K562 (cell line): ENCODE measurements around the gene TRIM34. TPM values are rescaled to one million over a fixed set of nuclear protein-coding genes. Genes with fewer than 3 reads are reported as not detected.

Source experiments
- ATAC-seq: fragments of 200-7000 bp; cut with Tn5 transposase; 3 replicates; pipeline ENCODE4 v1.9.1; 2020; ENCODE audit warnings: moderate library complexity
- BruUV-seq: library from RNA; stranded (reverse); fragments of 400-500 nt; replicated peaks from 2 replicates; lab custom pipeline; 2021; lab: Mats Ljungman, UMichigan
- CTCF ChIA-PET: fragments of 300-600 bp; formaldehyde crosslinking; extraction: SDS; loops from one replicate; lab custom pipeline; 2021; ENCODE audit warnings: low intra/inter-chr PET ratio; lab: Yijun Ruan, JAX
- POLR2A ChIA-PET: fragments of 300-600, 350-650 bp; sonication (Branson Sonifier 250); formaldehyde crosslinking; extraction: SDS; loops from one replicate; lab custom pipeline; 2021; ENCODE audit warnings: antibody characterized with exemption, inconsistent platforms; lab: Yijun Ruan, JAX
- DNase-seq, 4 experiments: peaks; one replicate each; pipeline versions ENCODE4 v3.0.0 to v3.0.0-alpha.2; 2011 to 2018; ENCODE audit warnings: low spot score in 3 of 4, mixed read lengths in 3 of 4; ENCODE audit errors: extremely low read depth in 1 of 4
- FAIRE-seq: peaks from 2 replicates; lab custom pipeline; 2011; peaks lifted over from hg19 to GRCh38; lab: Jason Lieb, UNC
- H2AFZ ChIP-seq: 2 replicates; pipeline ENCODE4 v1.6.0; 2011; ENCODE audit warnings: low read depth, low read length, control low read depth, inconsistent platforms
- H3K27ac ChIP-seq: fragments of 200-600 bp; 3 replicates; pipeline ENCODE4 v1.8.0; 2011; ENCODE audit warnings: low read depth, mild to moderate bottlenecking, control low read depth, inconsistent platforms, low read length, moderate library complexity, mixed read lengths; ENCODE audit errors: extremely low read depth
- H3K27me3 ChIP-seq, 2 experiments: fragments of 300-600 bp in 1 of 2; 2 replicates in 1 of 2; 3 replicates in 1 of 2; pipeline versions ENCODE4 v1.6.0 to v1.8.0; 2011; ENCODE audit warnings: inconsistent platforms in 2 of 2, low read length in 2 of 2, mild to moderate bottlenecking in 1 of 2, mixed read lengths in 1 of 2, moderate library complexity in 1 of 2; ENCODE audit not compliant: control insufficient read depth in 2 of 2, insufficient read depth in 2 of 2
- H3K36me3 ChIP-seq: fragments of 300-600 bp; 3 replicates; pipeline ENCODE4 v1.8.0; 2011; ENCODE audit warnings: mild to moderate bottlenecking, low read length, inconsistent platforms; ENCODE audit not compliant: control insufficient read depth, insufficient read depth
- H3K4me1 ChIP-seq, 2 experiments: fragments of 200-600 bp in 1 of 2; replicated peaks in 1 of 2; 2 replicates in 1 of 2; 3 replicates in 1 of 2; pipeline versions ENCODE4 v1.5.1 to v1.8.0; 2011; ENCODE audit warnings: inconsistent platforms in 2 of 2, low read length in 2 of 2, mild to moderate bottlenecking in 1 of 2, mixed read lengths in 1 of 2, moderate library complexity in 1 of 2; ENCODE audit not compliant: control insufficient read depth in 2 of 2, insufficient read depth in 2 of 2
- H3K4me2 ChIP-seq: 2 replicates; pipeline ENCODE4 v1.6.1; 2011; ENCODE audit warnings: low read length, control low read depth, inconsistent platforms, mixed read lengths; ENCODE audit not compliant: insufficient read depth
- H3K4me3 ChIP-seq: fragments of 200-600 bp; sonication (generic), shearing (Covaris generic); 2 replicates; pipeline ENCODE4 v1.5.1; 2016; ENCODE audit warnings: control low read depth, inconsistent platforms
- H3K79me2 ChIP-seq: fragments of 200-600 bp; 3 replicates; pipeline ENCODE4 v1.8.0; 2011; ENCODE audit warnings: low read length, inconsistent platforms; ENCODE audit not compliant: control insufficient read depth, insufficient read depth
- H3K9ac ChIP-seq, 2 experiments: 2 replicates each; pipeline versions ENCODE4 v1.6.0 to v1.6.1; 2011; ENCODE audit warnings: low read depth in 2 of 2, low read length in 2 of 2, control low read depth in 1 of 2, inconsistent platforms in 1 of 2, mild to moderate bottlenecking in 1 of 2, mixed read lengths in 1 of 2; ENCODE audit not compliant: insufficient read depth in 1 of 2
- H3K9me1 ChIP-seq: one replicate; pipeline ENCODE4 v1.6.0; 2011; ENCODE audit warnings: inconsistent platforms, mild to moderate bottlenecking, low read length, moderate library complexity; ENCODE audit not compliant: control insufficient read depth, insufficient read depth
- H3K9me3 ChIP-seq: replicated peaks from 2 replicates; pipeline ENCODE4 v1.5.1; 2011; ENCODE audit warnings: low read depth, low read length, inconsistent platforms; ENCODE audit not compliant: control insufficient read depth, insufficient read depth
- H4K20me1 ChIP-seq: replicated peaks from 2 replicates; pipeline ENCODE4 v1.6.1; 2011; ENCODE audit warnings: low read length, inconsistent platforms, mixed read lengths; ENCODE audit not compliant: control insufficient read depth, insufficient read depth
- ARID2 ChIP-seq: fragments of 450-650 bp; IDR thresholded peaks from 2 replicates; pipeline ENCODE4 v1.6.1; 2017; ENCODE audit warnings: antibody characterized with exemption, mild to moderate bottlenecking
- DPF2 ChIP-seq: fragments of 450-650 bp; IDR thresholded peaks from 2 replicates; pipeline ENCODE4 v1.6.1; 2016
- MAFF ChIP-seq: IDR thresholded peaks from 2 replicates; pipeline ENCODE4 v1.6.1; 2012; ENCODE audit warnings: low read length, improper control_type of control experiment
- NCOA4 ChIP-seq: fragments of 450-650 bp; IDR thresholded peaks from 2 replicates; pipeline ENCODE4 v1.6.1; 2018; ENCODE audit warnings: mild to moderate bottlenecking; ENCODE audit not compliant: partially characterized antibody
- POLR2AphosphoS2 ChIP-seq: IDR thresholded peaks from 2 replicates; pipeline ENCODE4 v1.6.1; 2012; ENCODE audit warnings: low read length, improper control_type of control experiment
- TCF3 ChIP-seq: sonication (generic); formaldehyde crosslinking; IDR thresholded peaks from 2 replicates; pipeline ENCODE4 v1.4.0; 2020; ENCODE audit warnings: mild to moderate bottlenecking, missing genetic modification reagents
- ZKSCAN8 ChIP-seq: fragments of 200-800 bp; sonication (Bioruptor generic); IDR thresholded peaks from 2 replicates; pipeline ENCODE4 v1.6.1; 2016; ENCODE audit warnings: missing genetic modification characterization, missing compliant biosample characterization
- WGBS: fragments of 100-300 bp; shearing (Covaris generic); methylation state at CpG from one replicate; pipeline ENCODE4 v1.1.6; 2016; ENCODE audit warnings: low coverage, mixed read lengths; ENCODE audit not compliant: insufficient coverage; ENCODE audit errors: missing lambda C conversion rate; 5-methylcytosine and 5-hydroxymethylcytosine counted together
- in situ Hi-C: fragments of 300-500 bp; cut with MboI; formaldehyde crosslinking; loops from 4 replicates; pipeline ENCODE4 v1.15.0; 2018; ENCODE audit warnings: inconsistent platforms, mixed read lengths
- intact Hi-C: fragments of 100-400 bp; cut with micrococcal nuclease; formaldehyde crosslinking; loops from 2 replicates; pipeline ENCODE4 v1.14.2; 2022
- polyA plus RNA-seq, 8 experiments: library from polyadenylated mRNA; depleted of rRNA in 4 of 8; stranded (reverse) in 5 of 8; unstranded in 3 of 8; fragments of >200 nt; fragmentation: Nextera tagmentation in 2 of 8; fragmentation: Illumina TruSeq in 1 of 8; extraction: Ambion mirVana in 2 of 8; extraction: Trizol in 1 of 8; gene quantifications; 2 replicates each; pipeline versions ENCODE4 v1.2.1 to v1.2.3, GENCODE V29; 2011 to 2014; ENCODE audit warnings: inconsistent platforms in 1 of 8, missing spikeins in 1 of 8
- total RNA-seq, 7 experiments: library from RNA; depleted of rRNA in 6 of 7; stranded (reverse); fragments of >200 nt in 6 of 7; fragmentation: Illumina TruSeq in 2 of 7; extraction: Trizol in 2 of 7; gene quantifications; 2 replicates each; pipeline versions ENCODE4 v1.2.1 to v1.2.3, GENCODE V29; 2011 to 2021; ENCODE audit warnings: low replicate concordance in 1 of 7
- TF ChIP-seq, protein P1 (sequence below), 3 experiments: fragments of 200-800 bp in 1 of 3; sonication (Bioruptor generic) in 1 of 3; sonication (generic) in 1 of 3; formaldehyde crosslinking in 1 of 3; IDR thresholded peaks; 2 replicates each; pipeline versions ENCODE4 v1.6.1 to v1.8.0; 2016 to 2022; ENCODE audit warnings: mild to moderate bottlenecking in 2 of 3, missing compliant biosample characterization in 2 of 3, missing genetic modification characterization in 2 of 3, missing genetic modification reagents in 1 of 3
- TF ChIP-seq, protein P2 (sequence below): fragments of 250-450 bp; sonication (Bioruptor Pico); IDR thresholded peaks from 2 replicates; pipeline ENCODE4 v1.8.0; 2021; ENCODE audit warnings: borderline replicate concordance, mild to moderate bottlenecking, moderate library complexity; ENCODE audit not compliant: poor library complexity, severe bottlenecking
- TF ChIP-seq, protein P3 (sequence below): fragments of 250-450 bp; sonication (Bioruptor Pico); IDR thresholded peaks from 2 replicates; pipeline ENCODE4 v1.8.0; 2022; ENCODE audit warnings: inconsistent platforms

The TRIM34 gene
- total and polyA plus RNA-seq, 9 of the 15 experiments (the other 6 are each of a cell fraction or from before 2014, with no cell fraction given), result 0.31 to 2.9 (median 1.3) TPM

DNA sequence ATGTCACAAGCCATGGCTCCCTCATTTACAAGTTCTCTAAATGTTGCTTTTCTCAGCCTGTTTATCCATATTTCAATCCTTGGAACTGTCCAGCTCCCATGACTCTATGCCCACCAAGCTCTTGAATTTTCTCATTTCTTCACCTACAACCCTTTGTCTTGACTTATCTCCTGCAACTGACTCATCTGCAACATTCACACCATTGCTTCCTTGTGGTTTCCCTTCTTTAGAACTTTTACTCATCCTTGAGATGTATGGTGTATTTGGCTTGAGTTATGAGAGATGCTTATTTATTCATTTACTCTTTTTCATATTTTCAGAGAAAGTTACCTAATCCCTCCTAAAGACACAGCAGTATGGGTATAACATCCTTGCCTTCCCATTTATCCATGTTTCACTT is 18.8 kb downstream of the TRIM34 start (continued):
- TF ChIP-seq, protein P1, sequence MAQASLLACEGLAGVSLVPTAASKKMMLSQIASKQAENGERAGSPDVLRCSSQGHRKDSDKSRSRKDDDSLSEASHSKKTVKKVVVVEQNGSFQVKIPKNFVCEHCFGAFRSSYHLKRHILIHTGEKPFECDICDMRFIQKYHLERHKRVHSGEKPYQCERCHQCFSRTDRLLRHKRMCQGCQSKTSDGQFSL (CRISPR knock-in tag; IDR thresholded peaks at IDR 0.05), result no peak
- TF ChIP-seq, protein P1 (tag; IDR thresholded peaks at IDR 0.05), result no peak
- TF ChIP-seq ARID2 (no peak), MAFF (no peak)

DNA sequence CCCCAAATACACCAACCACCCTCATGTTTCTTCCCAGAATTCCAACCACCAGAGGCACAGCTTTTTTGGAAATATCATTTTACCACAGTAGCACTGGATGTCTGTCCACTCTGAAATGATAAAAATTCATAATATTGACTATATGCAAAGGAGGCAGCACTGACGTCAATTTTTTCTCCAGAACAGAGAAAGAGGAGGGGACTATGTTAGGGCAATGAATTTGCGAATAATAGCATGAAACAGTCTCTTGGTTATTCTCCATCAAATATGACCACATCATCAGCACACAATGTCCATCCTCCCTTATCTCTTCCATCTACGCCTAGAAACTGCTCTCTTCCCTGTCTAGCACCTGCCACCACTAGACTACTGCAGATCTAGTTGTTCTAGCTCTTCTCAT is 21.3 kb downstream of the TRIM34 start:
- H3K4me2 ChIP-seq, result no peak overlapping the region
- no peak overlapping the region for H3K4me3 ChIP-seq
- H3K9me3 ChIP-seq, result no peaks in the 10 kb centered on the region
- no peak for FAIRE-seq
- no peak overlapping the region for H3K9ac ChIP-seq
- CTCF ChIA-PET, result no interaction called here
- intact Hi-C loops, result no loop called here
- no TSS peak for BruUV-seq
- H4K20me1 ChIP-seq, result no peaks in the 10 kb centered on the region
- in situ Hi-C loops, result no loop called here
- H3K27me3 ChIP-seq, result no peaks in the 10 kb centered on the region; a peak in 1 of 5 replicates
- no peaks in the 10 kb centered on the region for H3K79me2 ChIP-seq
- no peak for ATAC-seq
- no peak overlapping the region for H3K27ac ChIP-seq
- H3K4me1 ChIP-seq, result no peaks in the 10 kb centered on the region
- no peak for DNase-seq
- TF ChIP-seq, protein P2, sequence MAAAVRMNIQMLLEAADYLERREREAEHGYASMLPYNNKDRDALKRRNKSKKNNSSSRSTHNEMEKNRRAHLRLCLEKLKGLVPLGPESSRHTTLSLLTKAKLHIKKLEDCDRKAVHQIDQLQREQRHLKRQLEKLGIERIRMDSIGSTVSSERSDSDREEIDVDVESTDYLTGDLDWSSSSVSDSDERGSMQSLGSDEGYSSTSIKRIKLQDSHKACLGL (CRISPR knock-in tag), result no peak
- TF ChIP-seq ZKSCAN8 (CRISPR knock-in tag), result no peak
- TF ChIP-seq, protein P3, sequence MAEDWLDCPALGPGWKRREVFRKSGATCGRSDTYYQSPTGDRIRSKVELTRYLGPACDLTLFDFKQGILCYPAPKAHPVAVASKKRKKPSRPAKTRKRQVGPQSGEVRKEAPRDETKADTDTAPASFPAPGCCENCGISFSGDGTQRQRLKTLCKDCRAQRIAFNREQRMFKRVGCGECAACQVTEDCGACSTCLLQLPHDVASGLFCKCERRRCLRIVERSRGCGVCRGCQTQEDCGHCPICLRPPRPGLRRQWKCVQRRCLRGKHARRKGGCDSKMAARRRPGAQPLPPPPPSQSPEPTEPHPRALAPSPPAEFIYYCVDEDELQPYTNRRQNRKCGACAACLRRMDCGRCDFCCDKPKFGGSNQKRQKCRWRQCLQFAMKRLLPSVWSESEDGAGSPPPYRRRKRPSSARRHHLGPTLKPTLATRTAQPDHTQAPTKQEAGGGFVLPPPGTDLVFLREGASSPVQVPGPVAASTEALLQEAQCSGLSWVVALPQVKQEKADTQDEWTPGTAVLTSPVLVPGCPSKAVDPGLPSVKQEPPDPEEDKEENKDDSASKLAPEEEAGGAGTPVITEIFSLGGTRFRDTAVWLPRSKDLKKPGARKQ (CRISPR knock-in tag), result no peak
- no peak for TF ChIP-seq NCOA4
- TF ChIP-seq POLR2AphosphoS2, result no peak
- no peak for TF ChIP-seq TCF3
- no peak for TF ChIP-seq DPF2
- TF ChIP-seq, all 486 proteins: peak for 0
- Histone ChIP-seq H3K36me3 (no peaks in the 10 kb centered on the region), H3K9me1 (no peaks in the 10 kb centered on the region), H2AFZ (no peak overlapping the region)
- 12% methylated on average over 3 of the region's 3 CpGs for WGBS
- POLR2A ChIA-PET, result interaction anchor here (0.6 to 1.0 kb wide), 3 partner anchors 12 to 837 kb away, joined by 3 to 4 read pairs (median 3); partner anchors contain the start of gene TRIM5
